PC-3 (cell line): ENCODE data around the gene MYOF. TPM values are rescaled to one million over a fixed set of nuclear protein-coding genes. Genes with fewer than 3 reads are reported as not detected.
"Not testable (repeated sequence)": the region's sequence is repeated elsewhere in the genome, so short reads cannot be mapped to it uniquely, and the experiment has no call there.

ENCODE experiments used
- ATAC-seq: fragments of 200-7000 bp; cut with Tn5 transposase; 2 replicates; pipeline ENCODE4 v1.9.1; 2020; ENCODE audit warnings: mild to moderate bottlenecking, moderate library complexity
- BruUV-seq: library from RNA; stranded (reverse); fragments of 400-500 nt; replicated peaks from 2 replicates; lab custom pipeline; 2021; lab: Mats Ljungman, UMichigan
- CTCF ChIA-PET: fragments of 300-600 bp; sonication (Branson Sonifier 250); formaldehyde crosslinking; loops from one replicate; lab custom pipeline; 2022; ENCODE audit warnings: antibody characterized with exemption; lab: Charles Lee
- POLR2A ChIA-PET: fragments of 300-600 bp; sonication (Branson Sonifier 250); formaldehyde crosslinking; loops from one replicate; lab custom pipeline; 2022; ENCODE audit warnings: antibody characterized with exemption; ENCODE audit not compliant: unreplicated experiment; lab: Charles Lee
- DNase-seq: peaks from one replicate; pipeline ENCODE4 v3.0.0-alpha.2; 2015
- H2AFZ ChIP-seq: fragments of 300-600 bp; sonication (generic); 2 replicates; pipeline ENCODE4 v1.6.0; 2016; ENCODE audit warnings: antibody characterized with exemption, low read length
- H3F3A ChIP-seq: fragments of 300-600 bp; sonication (generic); one replicate; pipeline ENCODE4 v1.6.0; 2017; ENCODE audit warnings: antibody characterized with exemption, low read length, control low read depth, mild to moderate bottlenecking; ENCODE audit not compliant: unreplicated experiment
- H3K27ac ChIP-seq: fragments of 300-600 bp; sonication (generic); 2 replicates; pipeline ENCODE4 v1.5.1; 2016; ENCODE audit warnings: mild to moderate bottlenecking, low read length
- H3K27me3 ChIP-seq: fragments of 300-600 bp; sonication (generic); 2 replicates; pipeline ENCODE4 v1.6.1; 2016; ENCODE audit warnings: low read length, mixed read lengths
- H3K36me3 ChIP-seq: fragments of 300-600 bp; sonication (generic); 2 replicates; pipeline ENCODE4 v1.6.1; 2016; ENCODE audit warnings: low read depth, mixed run types, low read length, mixed read lengths
- H3K4me1 ChIP-seq: fragments of 300-600 bp; sonication (generic); 2 replicates; pipeline ENCODE4 v1.5.1; 2016; ENCODE audit warnings: low read length; ENCODE audit not compliant: insufficient read depth
- H3K4me2 ChIP-seq: fragments of 300-600 bp; sonication (generic); 2 replicates; pipeline ENCODE4 v1.6.0; 2016; ENCODE audit warnings: low read length
- H3K4me3 ChIP-seq: fragments of 300-600 bp; sonication (generic); 2 replicates; pipeline ENCODE4 v1.5.1; 2016; ENCODE audit warnings: mild to moderate bottlenecking, low read length, mixed read lengths
- H3K79me2 ChIP-seq: fragments of 300-600 bp; sonication (generic); 2 replicates; pipeline ENCODE4 v1.6.1; 2017; ENCODE audit warnings: low read length, mixed read lengths
- H3K9ac ChIP-seq: fragments of 300-600 bp; sonication (generic); 2 replicates; pipeline ENCODE4 v1.6.0; 2016; ENCODE audit warnings: mild to moderate bottlenecking, low read length
- H3K9me2 ChIP-seq: fragments of 300-600 bp; sonication (generic); replicated peaks from 2 replicates; pipeline ENCODE4 v1.6.1; 2016; ENCODE audit warnings: mixed run types, low read length, mixed read lengths
- H3K9me3 ChIP-seq: fragments of 300-600 bp; sonication (generic); 2 replicates; pipeline ENCODE4 v1.6.1; 2016; ENCODE audit warnings: low read length, mixed read lengths
- H4K20me1 ChIP-seq: fragments of 300-600 bp; sonication (generic); 2 replicates; pipeline ENCODE4 v1.6.1; 2016; ENCODE audit warnings: low read length, mixed read lengths
- CTCF ChIP-seq: fragments of 300-600 bp; sonication (generic); conservative IDR thresholded peaks from 2 replicates; pipeline ENCODE4 v1.5.1; 2017; ENCODE audit warnings: antibody characterized with exemption, low read depth, mild to moderate bottlenecking, low read length
- EZH2 ChIP-seq: fragments of 300-600 bp; sonication (generic); IDR thresholded peaks from one replicate; pipeline ENCODE4 v1.6.1; 2017; ENCODE audit warnings: antibody characterized with exemption, mild to moderate bottlenecking, low read length; ENCODE audit not compliant: unreplicated experiment
- EZH2phosphoT487 ChIP-seq: fragments of 300-600 bp; sonication (generic); IDR thresholded peaks from 2 replicates; pipeline ENCODE4 v1.6.1; 2018; ENCODE audit warnings: mild to moderate bottlenecking, antibody characterized with exemption, low read length, borderline replicate concordance
- intact Hi-C: fragments of 100-400 bp; cut with micrococcal nuclease; formaldehyde crosslinking; loops from 2 replicates; pipeline ENCODE4 v1.9.0; 2023
- total RNA-seq: library from RNA; depleted of rRNA; stranded (reverse); fragments of >200 nt; gene quantifications from 2 replicates; pipeline ENCODE4 v1.2.3, GENCODE V29; 2014

MYOF gene
- total RNA-seq, 1 experiment from 2014 or later = 174 TPM

GRCh38 chr10:93420091-93420490 lies 62.0 kb downstream of the MYOF start:
- BruUV-seq = no TSS peak

GRCh38 chr10:93419016-93419415 lies 63.1 kb downstream of the MYOF start:
- H3K4me3 ChIP-seq, H3K4me1 ChIP-seq, POLR2A ChIA-PET, H3K9me2 ChIP-seq, ATAC-seq, H3K27ac ChIP-seq, H3K9me3 ChIP-seq, H4K20me1 ChIP-seq, CTCF ChIA-PET, H3K4me2 ChIP-seq, H3F3A ChIP-seq, H2AFZ ChIP-seq, BruUV-seq, H3K9ac ChIP-seq, H3K27me3 ChIP-seq, intact Hi-C loops, DNase-seq: not testable (repeated sequence)
- peaks cover 22% of the 10 kb centered on the region for H3K79me2 ChIP-seq
- H3K36me3 ChIP-seq = peaks cover 45% of the 10 kb centered on the region

More at GRCh38 chr10:93420091-93420490, 62.0 kb downstream of the MYOF start:
- Histone ChIP-seq H3K4me1 (no peaks in the 10 kb centered on the region), H3K9ac (no peak overlapping the region), H3K36me3 (peaks cover 51% of the 10 kb centered on the region), H3K27ac (no peak overlapping the region), H2AFZ (no peak overlapping the region), H3K79me2 (peaks cover 29% of the 10 kb centered on the region), H3K9me3 (no peaks in the 10 kb centered on the region), H3K4me2 (no peak overlapping the region), H3F3A (no peaks in the 10 kb centered on the region), H3K4me3 (no peak overlapping the region), H3K9me2 (no peaks in the 10 kb centered on the region), H4K20me1 (no peaks in the 10 kb centered on the region), H3K27me3 (no peaks in the 10 kb centered on the region)
- intact Hi-C loops = no loop called here
- ATAC-seq = no peak
- no peak for DNase-seq
- CTCF ChIA-PET = no interaction called here
- TF ChIP-seq EZH2phosphoT487 = no peak
- TF ChIP-seq EZH2 = no peak
- TF ChIP-seq CTCF = no peak
- POLR2A ChIA-PET = interaction anchor here (0.6 kb wide), 1 partner anchor 15 kb away, joined by 5 read pairs; no protein-coding TSS in a partner anchor

GRCh38 chr10:93417921-93418320 lies 64.2 kb downstream of the MYOF start:
- POLR2A ChIA-PET = no interaction called here
- H3K4me2 ChIP-seq = no peak overlapping the region
- no peaks in the 10 kb centered on the region for H3F3A ChIP-seq
- no TSS peak for BruUV-seq
- CTCF ChIA-PET = no interaction called here
- no peaks in the 10 kb centered on the region for H3K27me3 ChIP-seq
- no peak overlapping the region for H3K27ac ChIP-seq
- H3K9ac ChIP-seq = no peak overlapping the region
- H3K4me3 ChIP-seq = no peak overlapping the region
- no peaks in the 10 kb centered on the region for H3K4me1 ChIP-seq
- no peak for ATAC-seq
- peaks cover 16% of the 10 kb centered on the region; the same call in 1 of the 2 replicates for H3K79me2 ChIP-seq
- H3K9me3 ChIP-seq = no peaks in the 10 kb centered on the region
- intact Hi-C loops = no loop called here
- H2AFZ ChIP-seq = no peak overlapping the region
- H3K9me2 ChIP-seq = no peaks in the 10 kb centered on the region
- no peaks in the 10 kb centered on the region for H4K20me1 ChIP-seq
- no peak for DNase-seq
- H3K36me3 ChIP-seq = peaks cover 43% of the 10 kb centered on the region
- TF ChIP-seq CTCF = no peak
- no peak for TF ChIP-seq EZH2phosphoT487
